PC-3 (cell line): ENCODE results near the gene ARIH2.

ENCODE experiments used
- CTCF ChIP-seq: fragments of 300-600 bp; sonication (generic); conservative IDR thresholded peaks from 2 replicates; pipeline ENCODE4 v1.5.1; 2017; ENCODE audit warnings: antibody characterized with exemption, low read depth, mild to moderate bottlenecking, low read length
- EZH2 ChIP-seq: fragments of 300-600 bp; sonication (generic); IDR thresholded peaks from one replicate; pipeline ENCODE4 v1.6.1; 2017; ENCODE audit warnings: antibody characterized with exemption, mild to moderate bottlenecking, low read length; ENCODE audit not compliant: unreplicated experiment

- no peak for TF ChIP-seq CTCF
- TF ChIP-seq EZH2: no peak
Observed at GRCh38 chr3:49005303-49005680, 86.7 kb downstream of the ARIH2 start.
